Stimulated activated CD4-positive, alpha-beta T cell treated with anti-CD3 and anti-CD28 coated beads, Interleukin-4, amount 100 ng/mL, for 24 hours (primary cell): ENCODE measurements around the gene HEXIM2.
A peak's percentile ranks its signal among the peaks of the same experiment; 100 is the strongest.
"Not testable (repeated sequence)": the region's sequence is repeated elsewhere in the genome, so short reads cannot be mapped to it uniquely, and the experiment has no call there.

Source experiments
- DNase-seq: peaks from one replicate; pipeline ENCODE4 v3.0.0-alpha.2; 2020

HEXIM2 gene

GRCh38 chr17:45171338-45172231 is 9.9 kb downstream of the HEXIM2 start:
- DNase-seq = no peak

- DNase-seq = no peak
These were observed 10.5 kb downstream of the HEXIM2 start for GRCh38 chr17:45172232-45172540.

GRCh38 chr17:45172541-45173286 is 11.0 kb downstream of the HEXIM2 start:
- DNase-seq = peak; percentile 58

- no peak for DNase-seq
These were observed 14.1 kb downstream of the HEXIM2 start for GRCh38 chr17:45175759-45176115.

GRCh38 chr17:45177563-45177962 is 15.9 kb downstream of the HEXIM2 start:
- DNase-seq = no peak

- DNase-seq = no peak
These were observed 22.5 kb downstream of the HEXIM2 start for GRCh38 chr17:45184144-45184543.

GRCh38 chr17:45186801-45187354 is 25.2 kb downstream of the HEXIM2 start:
- no peak for DNase-seq

- DNase-seq = no peak
These were observed 27.3 kb downstream of the HEXIM2 start for GRCh38 chr17:45189009-45189408.

- DNase-seq = no peak
These were observed 29.0 kb downstream of the HEXIM2 start for GRCh38 chr17:45190503-45191255.

- DNase-seq = no peak
These were observed 33.7 kb downstream of the HEXIM2 start for GRCh38 chr17:45195424-45195823.

- no peak for DNase-seq
These were observed 35.4 kb downstream of the HEXIM2 start for GRCh38 chr17:45197108-45197507.

- peak; percentile 90 for DNase-seq
These were observed 36.1 kb downstream of the HEXIM2 start for GRCh38 chr17:45197555-45198334.

- DNase-seq = no peak
These were observed 39.0 kb downstream of the HEXIM2 start for GRCh38 chr17:45200701-45201100.

- DNase-seq = no peak
These were observed 39.8 kb downstream of the HEXIM2 start for GRCh38 chr17:45201457-45201856.

- DNase-seq = not testable (repeated sequence)
These were observed 40.2 kb downstream of the HEXIM2 start for GRCh38 chr17:45201880-45202279.

- DNase-seq = peak; percentile 91
These were observed 57.4 kb downstream of the HEXIM2 start for GRCh38 chr17:45218895-45219661.
